SJSA1 (cell line): ENCODE results near the gene KCNC1. TPM values are rescaled to one million over a fixed set of nuclear protein-coding genes. Genes with fewer than 3 reads are reported as not detected.

Source experiments
- DNase-seq, 2 experiments: peaks; one replicate each; pipeline ENCODE4 v3.0.0-alpha.2; 2015 to 2020; ENCODE audit warnings: low spot score in 2 of 2, low read depth in 1 of 2
- H3K27ac ChIP-seq: fragments of 250-450 bp; sonication (Bioruptor Pico); 2 replicates; pipeline ENCODE4 v1.5.1; 2020; ENCODE audit warnings: mild to moderate bottlenecking, moderate library complexity
- H3K27me3 ChIP-seq: fragments of 250-450 bp; sonication (Bioruptor Pico); replicated peaks from 2 replicates; pipeline ENCODE4 v1.5.1; 2020; ENCODE audit warnings: mild to moderate bottlenecking, moderate library complexity
- H3K36me3 ChIP-seq: fragments of 250-450 bp; sonication (Bioruptor Pico); 2 replicates; pipeline ENCODE4 v1.5.1; 2020; ENCODE audit warnings: mild to moderate bottlenecking
- H3K4me1 ChIP-seq: fragments of 250-450 bp; sonication (Bioruptor Pico); replicated peaks from 2 replicates; pipeline ENCODE4 v1.6.1; 2021; ENCODE audit warnings: mild to moderate bottlenecking
- H3K4me3 ChIP-seq: fragments of 250-450 bp; sonication (Bioruptor Pico); 2 replicates; pipeline ENCODE4 v1.5.1; 2020; ENCODE audit warnings: mild to moderate bottlenecking
- H3K9me3 ChIP-seq: fragments of 250-450 bp; sonication (Bioruptor Pico); replicated peaks from 2 replicates; pipeline ENCODE4 v1.5.1; 2020; ENCODE audit warnings: mild to moderate bottlenecking
- total RNA-seq: library from RNA; depleted of rRNA; stranded (reverse); fragments of >200 nt; shearing (Covaris generic); gene quantifications from 2 replicates; pipeline ENCODE4 v1.2.3, GENCODE V29; 2014

The KCNC1 gene
- total RNA-seq, 1 experiment from 2014 or later = not detected

GRCh38 chr11:17781221-17781620, 46.6 kb downstream of the KCNC1 start:
- Histone ChIP-seq H3K27me3 (peaks cover 9% of the 10 kb centered on the region), H3K36me3 (no peaks in the 10 kb centered on the region), H3K9me3 (no peaks in the 10 kb centered on the region), H3K27ac (no peak overlapping the region), H3K4me1 (no peaks in the 10 kb centered on the region), H3K4me3 (no peak overlapping the region)
- no peak for DNase-seq

- Histone ChIP-seq H3K27ac (no peak overlapping the region), H3K36me3 (no peaks in the 10 kb centered on the region), H3K9me3 (no peaks in the 10 kb centered on the region), H3K4me3 (no peak overlapping the region), H3K4me1 (no peaks in the 10 kb centered on the region), H3K27me3 (peaks cover 5% of the 10 kb centered on the region)
- DNase-seq = no peak
Measured at GRCh38 chr11:17781626-17782025, 47.0 kb downstream of the KCNC1 start.

GRCh38 chr11:17782145-17782544, 47.6 kb downstream of the KCNC1 start:
- Histone ChIP-seq H3K36me3 (no peaks in the 10 kb centered on the region), H3K9me3 (no peaks in the 10 kb centered on the region), H3K4me1 (peaks cover 2% of the 10 kb centered on the region; the same call in 1 of the 2 replicates), H3K27me3 (peaks cover 3% of the 10 kb centered on the region; the same call in 1 of the 2 replicates), H3K27ac (no peak overlapping the region), H3K4me3 (no peak overlapping the region)
- DNase-seq = no peak

- Histone ChIP-seq H3K27ac (no peak overlapping the region), H3K4me3 (no peak overlapping the region), H3K9me3 (no peaks in the 10 kb centered on the region), H3K36me3 (no peaks in the 10 kb centered on the region), H3K27me3 (no peaks in the 10 kb centered on the region; the same call in 1 of the 2 replicates), H3K4me1 (peaks cover 3% of the 10 kb centered on the region; the same call in 1 of the 2 replicates)
- DNase-seq = no peak
Measured at GRCh38 chr11:17782603-17783337, 48.2 kb downstream of the KCNC1 start.

- no peaks in the 10 kb centered on the region; the same call in 1 of the 2 replicates for H3K27me3 ChIP-seq
- H3K4me3 ChIP-seq = no peak overlapping the region
- H3K4me1 ChIP-seq = peaks cover 3% of the 10 kb centered on the region; the same call in 1 of the 2 replicates
- no peaks in the 10 kb centered on the region for H3K9me3 ChIP-seq
- no peak for DNase-seq
- H3K36me3 ChIP-seq = no peaks in the 10 kb centered on the region
- H3K27ac ChIP-seq = no peak overlapping the region
Measured at GRCh38 chr11:17783878-17784277, 49.3 kb downstream of the KCNC1 start.

- DNase-seq = no peak
- Histone ChIP-seq H3K4me3 (no peak overlapping the region), H3K27me3 (no peaks in the 10 kb centered on the region; the same call in 1 of the 2 replicates), H3K36me3 (no peaks in the 10 kb centered on the region), H3K27ac (no peak overlapping the region), H3K4me1 (peaks cover 9% of the 10 kb centered on the region; the same call in 1 of the 2 replicates), H3K9me3 (no peaks in the 10 kb centered on the region)
Measured at GRCh38 chr11:17786824-17787525, 52.4 kb downstream of the KCNC1 start.

- no peak overlapping the region for H3K27ac ChIP-seq
- no peak for DNase-seq
Measured at GRCh38 chr11:17788084-17788483, 53.5 kb downstream of the KCNC1 start.

GRCh38 chr11:17790453-17790852, 55.9 kb downstream of the KCNC1 start:
- H3K4me1 ChIP-seq = peaks cover 9% of the 10 kb centered on the region; the same call in 1 of the 2 replicates

More at GRCh38 chr11:17788084-17788483, 53.5 kb downstream of the KCNC1 start:
- Histone ChIP-seq H3K4me1 (peaks cover 9% of the 10 kb centered on the region; the same call in 1 of the 2 replicates), H3K4me3 (no peak overlapping the region), H3K36me3 (no peaks in the 10 kb centered on the region), H3K9me3 (no peaks in the 10 kb centered on the region), H3K27me3 (no peaks in the 10 kb centered on the region)

GRCh38 chr11:17791144-17791543, 56.6 kb downstream of the KCNC1 start:
- H3K36me3 ChIP-seq = no peaks in the 10 kb centered on the region
- H3K4me3 ChIP-seq = no peak overlapping the region
- H3K27me3 ChIP-seq = no peaks in the 10 kb centered on the region
- H3K4me1 ChIP-seq = peaks cover 9% of the 10 kb centered on the region; the same call in 1 of the 2 replicates
- no peaks in the 10 kb centered on the region for H3K9me3 ChIP-seq
- no peak overlapping the region for H3K27ac ChIP-seq
- no peak for DNase-seq

More at GRCh38 chr11:17790453-17790852, 55.9 kb downstream of the KCNC1 start:
- no peak for DNase-seq
- Histone ChIP-seq H3K27me3 (no peaks in the 10 kb centered on the region), H3K4me3 (no peak overlapping the region), H3K27ac (no peak overlapping the region), H3K9me3 (no peaks in the 10 kb centered on the region), H3K36me3 (no peaks in the 10 kb centered on the region)

GRCh38 chr11:17792161-17792560, 57.6 kb downstream of the KCNC1 start:
- Histone ChIP-seq H3K4me3 (no peak overlapping the region), H3K4me1 (peaks cover 7% of the 10 kb centered on the region; the same call in 1 of the 2 replicates), H3K36me3 (no peaks in the 10 kb centered on the region), H3K9me3 (no peaks in the 10 kb centered on the region), H3K27ac (no peak overlapping the region), H3K27me3 (no peaks in the 10 kb centered on the region)
- no peak for DNase-seq

- Histone ChIP-seq H3K9me3 (no peaks in the 10 kb centered on the region), H3K27me3 (no peaks in the 10 kb centered on the region), H3K27ac (no peak overlapping the region), H3K4me1 (0 out of 2 replicates have a peak, but pooled peaks cover 6% of the 10 kb centered on the region), H3K4me3 (no peak overlapping the region), H3K36me3 (no peaks in the 10 kb centered on the region)
- DNase-seq = no peak
Measured at GRCh38 chr11:17793642-17794170, 59.1 kb downstream of the KCNC1 start.

GRCh38 chr11:17794981-17795380, 60.4 kb downstream of the KCNC1 start:
- Histone ChIP-seq H3K4me1 (0 out of 2 replicates have a peak, but pooled peaks cover 6% of the 10 kb centered on the region), H3K36me3 (no peaks in the 10 kb centered on the region), H3K27ac (no peak overlapping the region), H3K4me3 (no peak overlapping the region), H3K9me3 (no peaks in the 10 kb centered on the region), H3K27me3 (no peaks in the 10 kb centered on the region)
- no peak for DNase-seq

- no peak for DNase-seq
- H3K9me3 ChIP-seq = no peaks in the 10 kb centered on the region
- no peaks in the 10 kb centered on the region for H3K4me1 ChIP-seq
- H3K27me3 ChIP-seq = no peaks in the 10 kb centered on the region
- H3K27ac ChIP-seq = no peak overlapping the region
- no peak overlapping the region for H3K4me3 ChIP-seq
- no peaks in the 10 kb centered on the region for H3K36me3 ChIP-seq
Measured at GRCh38 chr11:17796154-17796553, 61.6 kb downstream of the KCNC1 start.

- Histone ChIP-seq H3K36me3 (no peaks in the 10 kb centered on the region), H3K4me1 (no peaks in the 10 kb centered on the region), H3K9me3 (no peaks in the 10 kb centered on the region), H3K4me3 (no peak overlapping the region), H3K27me3 (no peaks in the 10 kb centered on the region), H3K27ac (no peak overlapping the region)
- no peak for DNase-seq
Measured at GRCh38 chr11:17798253-17798652, 63.7 kb downstream of the KCNC1 start.
